GM19372 (cell line): ENCODE data around the gene SPIB.
"Not testable (repeated sequence)": the region's sequence is repeated elsewhere in the genome, so short reads cannot be mapped to it uniquely, and the experiment has no call there.

Experiments used
- ATAC-seq: cut with Tn5 transposase; IDR thresholded peaks from one replicate; pipeline ENCODE4 v1.9.1; 2021; ENCODE audit warnings: mild to moderate bottlenecking, low read depth, moderate library complexity; ENCODE audit not compliant: unreplicated experiment

Gene SPIB

GRCh38 chr19:50435221-50435620 lies 16.5 kb downstream of the SPIB start:
- ATAC-seq, result no peak

GRCh38 chr19:50435627-50436026 lies 16.9 kb downstream of the SPIB start:
- no peak for ATAC-seq

GRCh38 chr19:50437862-50438449 lies 19.2 kb downstream of the SPIB start:
- no peak for ATAC-seq

- ATAC-seq, result not testable (repeated sequence)
Observed at GRCh38 chr19:50439130-50439529, 20.4 kb downstream of the SPIB start.

- ATAC-seq, result no peak
Observed at GRCh38 chr19:50444059-50444458, 25.3 kb downstream of the SPIB start.

- ATAC-seq, result no peak
Observed at GRCh38 chr19:50447053-50447452, 28.3 kb downstream of the SPIB start.

- no peak for ATAC-seq
Observed at GRCh38 chr19:50447750-50448149, 29.0 kb downstream of the SPIB start.

- ATAC-seq, result no peak
Observed at GRCh38 chr19:50449236-50449899, 30.6 kb downstream of the SPIB start.

- ATAC-seq, result no peak
Observed at GRCh38 chr19:50450369-50451222, 31.9 kb downstream of the SPIB start.

GRCh38 chr19:50451223-50451534 lies 32.4 kb downstream of the SPIB start:
- ATAC-seq, result no peak

- no peak for ATAC-seq
Observed at GRCh38 chr19:50453243-50453642, 34.5 kb downstream of the SPIB start.

- no peak for ATAC-seq
Observed at GRCh38 chr19:50455992-50456391, 37.3 kb downstream of the SPIB start.

- ATAC-seq, result no peak
Observed at GRCh38 chr19:50457300-50457699, 38.6 kb downstream of the SPIB start.

- no peak for ATAC-seq
Observed at GRCh38 chr19:50458396-50459066, 39.8 kb downstream of the SPIB start.

- no peak for ATAC-seq
Observed at GRCh38 chr19:50459067-50459456, 40.3 kb downstream of the SPIB start.

- ATAC-seq, result no peak
Observed at GRCh38 chr19:50459638-50460037, 40.9 kb downstream of the SPIB start.

- peak; percentile 52 for ATAC-seq
Observed at GRCh38 chr19:50460161-50460765, 41.5 kb downstream of the SPIB start.

GRCh38 chr19:50461066-50461875 lies 42.5 kb downstream of the SPIB start:
- ATAC-seq, result peak; percentile 46

GRCh38 chr19:50462970-50463369 lies 44.2 kb downstream of the SPIB start:
- no peak for ATAC-seq

- ATAC-seq, result no peak
Observed at GRCh38 chr19:50464348-50464747, 45.6 kb downstream of the SPIB start.
